HG02884 (cell line): ENCODE results near the gene MSH3.
"Not testable (repeated sequence)": the region's sequence is repeated elsewhere in the genome, so short reads cannot be mapped to it uniquely, and the experiment has no call there.

ENCODE experiments used
- ATAC-seq: cut with Tn5 transposase; IDR thresholded peaks from one replicate; pipeline ENCODE4 v1.9.1; 2021; ENCODE audit warnings: mild to moderate bottlenecking, moderate library complexity; ENCODE audit not compliant: unreplicated experiment

The MSH3 gene

DNA sequence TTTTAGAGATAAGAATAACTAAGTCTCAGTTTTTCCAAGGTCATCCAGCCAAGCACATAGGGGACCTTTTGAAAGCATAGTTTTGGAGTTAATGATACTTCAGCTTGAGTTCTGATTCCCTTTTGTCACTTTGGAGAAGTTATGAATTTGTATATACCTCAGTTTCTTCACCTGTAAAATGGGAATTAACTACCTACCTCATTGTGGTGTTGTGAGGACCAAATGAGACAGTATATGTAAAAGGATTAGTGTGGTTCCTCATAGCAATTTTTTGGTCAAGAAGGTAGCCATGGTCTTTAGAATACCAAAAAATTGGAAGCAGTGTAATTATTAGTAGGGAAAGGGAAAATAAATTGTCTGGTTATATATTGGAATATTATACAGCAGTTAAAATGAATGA is 98.0 kb downstream of the MSH3 start:
- no peak for ATAC-seq

DNA sequence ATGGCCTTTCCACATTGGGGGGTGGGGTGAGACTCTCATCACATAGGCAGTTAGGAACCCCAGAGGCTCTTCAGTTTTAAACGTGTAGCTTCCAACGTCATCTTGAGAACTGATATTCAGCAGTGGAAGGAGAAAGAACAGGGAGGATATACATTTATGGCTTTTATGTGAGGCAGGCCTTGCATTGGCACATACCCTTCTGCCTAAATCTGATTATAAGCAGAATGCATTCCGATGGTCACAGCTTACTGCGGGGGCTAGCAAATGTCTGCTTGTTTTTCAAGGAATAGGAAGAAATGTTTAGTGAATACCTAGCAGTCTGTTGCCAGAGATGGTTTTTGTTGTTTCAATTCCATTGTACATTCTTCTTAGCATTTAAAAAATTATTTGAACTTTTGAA is 99.3 kb downstream of the MSH3 start:
- no peak for ATAC-seq

GRCh38 chr5:80754900-80755299 is 100.4 kb downstream of the MSH3 start:
- peak; percentile 45 for ATAC-seq

GRCh38 chr5:80755626-80756025 is 101.2 kb downstream of the MSH3 start:
- ATAC-seq: peak; percentile 95

DNA sequence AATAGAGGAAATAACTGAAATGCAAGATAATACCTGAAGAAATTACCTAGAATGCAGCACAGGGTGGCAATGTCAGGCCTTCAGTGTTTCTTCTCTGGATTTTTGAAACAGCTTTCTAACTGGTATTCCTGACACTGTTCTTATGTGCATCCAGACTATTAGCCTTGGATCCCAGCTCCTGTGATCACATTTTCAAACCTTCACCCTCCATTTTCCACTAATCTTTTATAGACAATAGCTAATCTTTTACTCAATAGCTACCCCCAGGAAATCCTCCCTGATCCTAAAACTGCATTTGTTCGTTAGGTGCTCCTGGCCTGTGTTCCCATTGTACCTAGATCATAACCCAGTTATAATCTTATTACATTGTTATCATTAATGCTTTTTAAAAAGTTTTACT is 101.8 kb downstream of the MSH3 start:
- no peak for ATAC-seq

GRCh38 chr5:80757290-80757689 is 102.8 kb downstream of the MSH3 start:
- no peak for ATAC-seq

DNA sequence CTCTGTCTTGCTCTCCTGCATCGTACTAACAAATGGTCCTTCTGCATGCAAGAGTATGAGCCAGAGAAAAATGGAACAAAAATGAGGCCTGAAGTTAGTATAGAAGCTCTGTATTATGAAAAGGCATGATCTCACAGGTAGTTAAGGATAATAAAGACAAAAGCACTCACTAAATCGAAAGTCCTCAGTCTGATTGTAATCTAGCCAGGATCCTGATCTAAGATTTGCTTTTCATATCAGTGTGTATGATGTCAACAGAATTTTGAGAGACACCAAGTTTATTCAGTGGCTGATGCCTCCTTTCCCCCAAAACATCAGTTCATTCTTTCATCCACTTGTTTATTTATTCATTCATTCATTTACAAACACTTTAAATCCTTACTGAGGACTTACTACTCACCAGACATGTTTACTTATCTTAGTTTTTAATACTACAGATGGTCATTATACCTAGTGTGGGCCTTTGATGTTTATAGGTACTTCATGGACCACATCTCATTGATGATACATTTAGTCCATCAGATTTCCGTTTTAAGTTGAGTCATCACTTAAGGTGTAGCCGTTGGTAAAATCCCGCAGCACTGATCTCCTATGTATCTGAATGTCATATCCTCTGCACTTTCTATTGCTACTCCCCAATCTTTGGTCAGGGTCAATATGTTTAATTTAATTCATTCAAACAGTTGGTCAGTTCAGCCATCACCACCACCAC is 105.6 kb downstream of the MSH3 start:
- ATAC-seq: no peak

GRCh38 chr5:80760680-80761079 is 106.2 kb downstream of the MSH3 start:
- no peak for ATAC-seq

- no peak for ATAC-seq
These were observed 106.7 kb downstream of the MSH3 start for GRCh38 chr5:80761176-80761575.

GRCh38 chr5:80761966-80762365 is 107.5 kb downstream of the MSH3 start:
- no peak for ATAC-seq

GRCh38 chr5:80762573-80762972 is 108.1 kb downstream of the MSH3 start:
- no peak for ATAC-seq

GRCh38 chr5:80763211-80763610 is 108.8 kb downstream of the MSH3 start:
- ATAC-seq: no peak

GRCh38 chr5:80763873-80764647 is 109.6 kb downstream of the MSH3 start:
- no peak for ATAC-seq

GRCh38 chr5:80764786-80765185 is 110.3 kb downstream of the MSH3 start:
- ATAC-seq: no peak

DNA sequence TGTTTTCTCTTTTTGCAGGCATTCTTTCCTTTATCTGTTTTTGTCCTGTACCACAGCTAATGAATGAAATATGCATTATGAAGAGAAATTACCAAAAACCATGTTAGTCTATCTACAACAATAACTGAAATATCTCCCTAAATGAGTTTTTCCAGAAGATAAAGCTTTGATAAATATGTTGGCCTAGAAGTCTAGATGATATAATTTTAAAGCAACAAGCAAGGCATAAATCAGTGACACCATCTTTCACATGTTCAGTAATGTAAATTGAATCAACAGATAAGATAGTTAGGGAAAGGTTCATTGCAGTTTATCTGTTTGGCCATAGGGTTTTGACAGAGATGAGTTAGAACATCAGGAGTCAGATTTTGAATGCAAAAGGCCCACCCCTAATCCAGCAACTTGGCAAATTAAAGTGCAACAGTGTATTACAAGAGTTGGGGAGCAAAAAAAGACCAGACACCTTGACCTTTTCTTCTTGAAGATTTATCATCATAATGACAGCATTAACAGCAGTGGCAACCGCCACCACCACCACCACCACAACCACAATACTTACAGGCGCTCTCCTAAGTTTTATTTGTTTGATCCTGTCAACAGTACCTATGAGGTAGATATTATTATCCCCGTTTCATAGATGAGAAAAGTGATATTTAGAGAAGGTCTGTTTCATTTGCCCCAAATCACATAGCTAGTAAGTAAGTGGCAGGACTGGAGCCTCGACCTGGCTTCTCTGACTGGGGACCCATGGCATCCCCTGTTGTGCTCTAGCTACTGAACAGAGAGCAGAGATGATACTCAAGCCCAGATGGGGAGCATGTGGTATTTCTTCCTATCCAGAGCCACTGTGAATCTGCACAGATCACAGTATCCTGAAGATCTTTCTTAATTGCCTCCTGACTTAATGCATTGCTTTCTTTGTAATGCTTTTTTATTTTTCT is 123.2 kb downstream of the MSH3 start:
- ATAC-seq: no peak

DNA sequence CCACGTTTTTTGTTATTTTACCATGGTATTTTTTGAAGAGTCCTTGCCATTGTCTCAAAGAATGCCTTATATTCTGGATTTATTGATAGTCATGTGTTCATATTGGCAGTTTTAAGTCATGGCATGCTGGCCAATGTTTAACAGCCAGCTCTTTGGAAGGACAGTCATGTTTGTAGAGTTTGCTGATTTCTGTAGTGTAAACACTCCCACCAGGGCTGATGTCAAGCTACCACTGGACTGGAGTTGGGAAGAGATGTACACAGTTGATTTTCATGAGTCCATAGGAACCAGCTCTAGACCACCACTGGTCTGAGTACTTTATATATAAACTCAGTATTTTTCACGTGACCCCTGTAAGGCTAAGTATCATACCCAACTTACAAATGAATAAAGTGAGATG is 125.6 kb downstream of the MSH3 start:
- no peak for ATAC-seq

- ATAC-seq: no peak
These were observed 126.4 kb downstream of the MSH3 start for GRCh38 chr5:80780761-80781285.

DNA sequence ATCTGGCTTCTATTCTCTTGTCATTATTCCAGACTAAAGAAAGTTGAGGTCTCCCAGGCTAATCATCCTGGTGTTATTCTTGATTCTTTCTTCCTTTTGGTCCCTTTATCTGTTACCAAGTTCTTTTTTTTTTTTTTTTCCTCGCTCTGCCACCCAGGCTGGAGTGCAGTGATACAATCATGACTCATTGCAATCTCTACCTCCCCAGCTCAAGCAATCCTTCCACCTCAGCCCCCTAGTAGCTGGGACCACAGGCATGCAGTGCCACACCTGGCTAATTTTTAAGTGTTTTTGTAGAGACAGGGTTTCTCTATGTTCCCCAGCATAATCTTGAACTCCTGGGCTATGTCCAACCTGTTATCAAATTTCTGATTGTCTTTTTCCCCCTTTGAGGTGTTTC is 126.9 kb downstream of the MSH3 start:
- no peak for ATAC-seq

DNA sequence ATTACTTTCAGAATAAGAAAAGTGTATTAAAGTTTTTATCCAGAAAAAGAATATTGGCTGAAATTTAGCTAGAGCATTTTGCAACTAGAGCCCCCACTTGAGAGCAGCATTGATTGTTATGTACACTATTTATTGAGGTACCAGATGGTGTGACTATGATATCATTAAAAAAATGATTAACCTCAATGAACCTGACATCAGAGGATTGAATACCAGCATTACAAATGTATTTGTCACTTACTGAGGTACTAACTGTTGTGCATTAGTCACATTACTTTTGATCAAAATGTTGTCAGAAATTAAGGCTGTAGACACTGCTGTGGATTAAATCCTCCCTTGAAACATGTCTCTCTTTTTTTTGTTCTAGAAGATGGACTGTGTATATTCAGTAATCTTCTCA is 128.2 kb downstream of the MSH3 start:
- ATAC-seq: no peak

GRCh38 chr5:80783751-80784150 is 129.3 kb downstream of the MSH3 start:
- not testable (repeated sequence) for ATAC-seq

GRCh38 chr5:80784451-80784850 is 130.0 kb downstream of the MSH3 start:
- ATAC-seq: no peak
